ENCODE data around the gene NAA50. TPM values are rescaled to one million over a fixed set of nuclear protein-coding genes. Genes with fewer than 3 reads are reported as not detected.

Gene NAA50
- total and polyA plus RNA-seq, 2 of the 13 experiments (the other 11 are each of a cell fraction or from before 2014, with no cell fraction given), result 30.2 to 233 TPM

GRCh38 chr3:113745756-113746547 lies at the start of gene NAA50 (continued):
- TF ChIP-seq GMEB1 (CRISPR knock-in tag; IDR thresholded peaks at IDR 0.05; ENCODE audit: borderline replicate concordance) (peak; percentile 65), ZBTB40 (IDR thresholded peaks at IDR 0.05) (no peak), ZBTB40 (CRISPR knock-in tag; IDR thresholded peaks at IDR 0.05) (no peak), ZNF121 (CRISPR knock-in tag; IDR thresholded peaks at IDR 0.05) (0 out of 2 replicates have a peak, but pooled peaks have one; percentile 26), ZNF724P (CRISPR knock-in tag; IDR thresholded peaks at IDR 0.05; ENCODE audit: borderline replicate concordance) (no peak), KMT2A (CRISPR knock-in tag; IDR thresholded peaks at IDR 0.05) (no peak), ADNP (CRISPR knock-in tag; IDR thresholded peaks at IDR 0.05) (no peak), EHMT2 (IDR thresholded peaks at IDR 0.05; ENCODE audit: borderline replicate concordance, low read depth, low read length) (no peak), PRDM10 (CRISPR knock-in tag; IDR thresholded peaks at IDR 0.05; ENCODE audit: low read depth) (no peak), ZNF703 (CRISPR knock-in tag; IDR thresholded peaks at IDR 0.05; ENCODE audit: borderline replicate concordance) (peak; percentile 33; the same call in 1 of the 2 replicates), ZNF546 (CRISPR knock-in tag; conservative IDR thresholded peaks at IDR 0.05) (0 out of 2 replicates have a peak, but pooled peaks have one; percentile 29), CSRNP2 (CRISPR knock-in tag; conservative IDR thresholded peaks at IDR 0.05; ENCODE audit: low read depth) (no peak)

Measured in HepG2 (cell line).